ENCODE results near the gene CCT3. TPM values are rescaled to one million over a fixed set of nuclear protein-coding genes. Genes with fewer than 3 reads are reported as not detected.
"Not testable (repeated sequence)": the region's sequence is repeated elsewhere in the genome, so short reads cannot be mapped to it uniquely, and the experiment has no call there.

Gene CCT3
- total and polyA plus RNA-seq, 2 donors, result 114 to 296 TPM

GRCh38 chr1:156346035-156346434, 7.9 kb upstream of the CCT3 start:
- WGBS, result 93% methylated on average over 2 of the region's 2 CpGs
- H3K36me3 ChIP-seq (ENCODE audit: control insufficient read depth in 2 of 2, insufficient read depth in 2 of 2, low read length in 1 of 2); DNase-seq (ENCODE audit: low read depth in 6 of 9, low spot score in 9 of 9); H3K9me3 ChIP-seq (ENCODE audit: control insufficient read depth in 2 of 2, insufficient read depth in 1 of 2, low read length in 1 of 2); H3K4me1 ChIP-seq (ENCODE audit: control insufficient read depth in 2 of 2, insufficient read depth in 2 of 2, low read length in 2 of 2); H3K4me3 ChIP-seq (ENCODE audit: low read length in 2 of 2); H3K27ac ChIP-seq (ENCODE audit: low read depth in 1 of 2, low read length in 1 of 2): not testable (repeated sequence)
- H3K27me3 ChIP-seq (ENCODE audit: control insufficient read depth in 2 of 2, insufficient read depth in 1 of 2, low read length in 1 of 2), result peaks cover 2 to 24% of the 10 kb centered on the region in 2 donors

- Histone ChIP-seq H3K4me1 (ENCODE audit: control insufficient read depth in 2 of 2, insufficient read depth in 2 of 2, low read length in 2 of 2) (no peaks in the 10 kb centered on the region), H3K27ac (ENCODE audit: low read depth in 1 of 2, low read length in 1 of 2) (no peak overlapping the region), H3K9me3 (ENCODE audit: control insufficient read depth in 2 of 2, insufficient read depth in 1 of 2, low read length in 1 of 2) (no peaks in the 10 kb centered on the region), H3K36me3 (ENCODE audit: control insufficient read depth in 2 of 2, insufficient read depth in 2 of 2, low read length in 1 of 2) (no peaks in the 10 kb centered on the region), H3K27me3 (ENCODE audit: control insufficient read depth in 2 of 2, insufficient read depth in 1 of 2, low read length in 1 of 2) (peaks cover 2 to 20% of the 10 kb centered on the region in 2 donors), H3K4me3 (ENCODE audit: low read length in 2 of 2) (no peak overlapping the region)
- WGBS, result 74% methylated on average over 3 of the region's 3 CpGs
- DNase-seq (ENCODE audit: low read depth in 6 of 9, low spot score in 9 of 9), result no peak
Measured at GRCh38 chr1:156344409-156344808, 6.3 kb upstream of the CCT3 start.

DNA sequence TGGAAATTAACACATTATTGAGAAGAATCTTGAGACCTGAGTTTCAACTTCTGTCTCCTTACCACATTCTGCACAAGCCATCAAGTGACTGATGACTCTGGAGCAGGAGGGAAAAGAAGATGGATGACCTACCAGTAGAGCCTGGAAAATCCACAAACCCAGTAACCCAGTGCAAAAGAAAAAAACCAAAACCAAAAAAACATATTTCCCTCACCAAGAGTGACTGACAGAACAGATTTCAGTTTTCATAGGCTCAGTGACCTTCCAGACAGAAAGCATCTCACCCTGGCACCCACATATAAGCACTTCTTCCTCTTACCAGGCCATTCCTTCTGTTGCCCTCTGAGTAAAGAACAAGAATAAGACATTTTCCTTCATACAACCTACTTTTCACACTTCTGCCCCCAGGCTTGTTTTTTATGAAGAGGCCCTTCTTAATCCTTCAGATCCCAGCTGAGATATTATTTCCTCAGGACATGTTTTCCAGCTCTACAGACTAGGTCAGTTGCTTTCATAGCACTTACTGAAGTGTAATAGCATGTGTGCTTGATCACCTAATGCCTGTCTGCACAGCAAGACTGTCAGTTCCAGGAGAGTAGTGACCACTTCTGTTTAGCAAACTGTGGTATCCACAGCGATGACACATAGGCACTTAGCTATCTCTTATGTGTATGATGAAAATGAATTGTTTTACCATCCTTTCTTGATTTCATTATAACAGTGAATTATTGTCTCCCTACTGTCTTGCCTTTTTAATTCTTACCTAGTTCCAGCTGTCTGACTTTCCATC, 4.3 kb upstream of the CCT3 start:
- 98% methylated on average over 1 of the region's 1 CpG for whole genome bisulfite sequencing
- H3K27ac ChIP-seq (ENCODE audit: low read depth in 1 of 2, low read length in 1 of 2), result no peak overlapping the region
- H3K27me3 ChIP-seq (ENCODE audit: control insufficient read depth in 2 of 2, insufficient read depth in 1 of 2, low read length in 1 of 2), result peaks cover 2 to 12% of the 10 kb centered on the region in 2 donors
- DNase-seq (ENCODE audit: low read depth in 6 of 9, low spot score in 9 of 9), result no peak
- peaks cover 0 to under 1% of the 10 kb centered on the region in 2 donors for H3K4me1 ChIP-seq (ENCODE audit: control insufficient read depth in 2 of 2, insufficient read depth in 2 of 2, low read length in 2 of 2)
- H3K4me3 ChIP-seq (ENCODE audit: low read length in 2 of 2), result no peak overlapping the region
- no peaks in the 10 kb centered on the region for H3K9me3 ChIP-seq (ENCODE audit: control insufficient read depth in 2 of 2, insufficient read depth in 1 of 2, low read length in 1 of 2)
- no peaks in the 10 kb centered on the region for H3K36me3 ChIP-seq (ENCODE audit: control insufficient read depth in 2 of 2, insufficient read depth in 2 of 2, low read length in 1 of 2)

GRCh38 chr1:156337888-156338179, 258 bp downstream of the CCT3 start:
- under 1% methylated on average over 14 of the region's 14 CpGs for WGBS
- peaks cover 10 to 11% of the 10 kb centered on the region in 2 donors for H3K4me1 ChIP-seq (ENCODE audit: control insufficient read depth in 2 of 2, insufficient read depth in 2 of 2, low read length in 2 of 2)
- DNase-seq (ENCODE audit: low read depth in 6 of 9, low spot score in 9 of 9), result peak in 1 of 9 donors; percentile 34
- peaks cover 21 to 26% of the 10 kb centered on the region in 2 donors for H3K36me3 ChIP-seq (ENCODE audit: control insufficient read depth in 2 of 2, insufficient read depth in 2 of 2, low read length in 1 of 2)
- H3K27ac ChIP-seq (ENCODE audit: low read depth in 1 of 2, low read length in 1 of 2), result peak overlapping the region; percentile 59 to 83
- H3K9me3 ChIP-seq (ENCODE audit: control insufficient read depth in 2 of 2, insufficient read depth in 1 of 2, low read length in 1 of 2), result no peaks in the 10 kb centered on the region
- no peaks in the 10 kb centered on the region for H3K27me3 ChIP-seq (ENCODE audit: control insufficient read depth in 2 of 2, insufficient read depth in 1 of 2, low read length in 1 of 2)
- peak overlapping the region; percentile 72 to 81 for H3K4me3 ChIP-seq (ENCODE audit: low read length in 2 of 2)

- H3K4me1 ChIP-seq (ENCODE audit: control insufficient read depth in 2 of 2, insufficient read depth in 2 of 2, low read length in 2 of 2), result peaks cover 10 to 11% of the 10 kb centered on the region in 2 donors
- H3K36me3 ChIP-seq (ENCODE audit: control insufficient read depth in 2 of 2, insufficient read depth in 2 of 2, low read length in 1 of 2), result peaks cover 22 to 32% of the 10 kb centered on the region in 2 donors
- no peaks in the 10 kb centered on the region for H3K27me3 ChIP-seq (ENCODE audit: control insufficient read depth in 2 of 2, insufficient read depth in 1 of 2, low read length in 1 of 2)
- H3K27ac ChIP-seq (ENCODE audit: low read depth in 1 of 2, low read length in 1 of 2), result peak overlapping the region; percentile 59 to 83
- 42% methylated on average over 34 of the region's 34 CpGs for WGBS
- no peak for DNase-seq (ENCODE audit: low read depth in 6 of 9, low spot score in 9 of 9)
- H3K4me3 ChIP-seq (ENCODE audit: low read length in 2 of 2), result peak overlapping the region; percentile 72 to 81
- H3K9me3 ChIP-seq (ENCODE audit: control insufficient read depth in 2 of 2, insufficient read depth in 1 of 2, low read length in 1 of 2), result no peaks in the 10 kb centered on the region
Measured at GRCh38 chr1:156337052-156337887, 822 bp downstream of the CCT3 start.

DNA sequence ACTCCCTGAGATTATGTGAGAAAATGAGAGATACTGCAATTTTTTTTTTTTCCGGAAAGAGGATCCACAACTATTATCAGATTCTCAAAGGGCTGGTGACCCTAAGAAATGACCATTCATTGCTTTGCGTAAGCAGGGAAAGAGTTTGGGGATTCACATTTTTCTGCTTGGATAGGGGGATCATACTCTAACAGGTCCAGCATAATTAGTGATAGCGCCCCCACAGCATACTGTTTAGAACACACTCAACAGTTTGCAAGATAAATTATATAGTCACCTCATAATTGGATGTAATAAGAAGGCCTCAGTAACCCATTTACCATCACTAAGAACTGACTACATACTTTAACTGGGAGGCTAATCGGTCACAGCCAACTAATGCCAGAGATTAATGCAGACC, 1.9 kb downstream of the CCT3 start:
- Histone ChIP-seq H3K4me1 (ENCODE audit: control insufficient read depth in 2 of 2, insufficient read depth in 2 of 2, low read length in 2 of 2) (peaks cover 10 to 11% of the 10 kb centered on the region in 2 donors), H3K27ac (ENCODE audit: low read depth in 1 of 2, low read length in 1 of 2) (no peak overlapping the region), H3K36me3 (ENCODE audit: control insufficient read depth in 2 of 2, insufficient read depth in 2 of 2, low read length in 1 of 2) (peaks cover 28 to 41% of the 10 kb centered on the region in 2 donors), H3K27me3 (ENCODE audit: control insufficient read depth in 2 of 2, insufficient read depth in 1 of 2, low read length in 1 of 2) (no peaks in the 10 kb centered on the region), H3K9me3 (ENCODE audit: control insufficient read depth in 2 of 2, insufficient read depth in 1 of 2, low read length in 1 of 2) (no peaks in the 10 kb centered on the region), H3K4me3 (ENCODE audit: low read length in 2 of 2) (peak overlapping the region in 1 of 2 donors; percentile 7)
- 92% methylated on average over 4 of the region's 4 CpGs for WGBS
- DNase-seq (ENCODE audit: low read depth in 6 of 9, low spot score in 9 of 9), result no peak

GRCh38 chr1:156323179-156323578, 14.9 kb downstream of the CCT3 start:
- peaks cover 66 to 69% of the 10 kb centered on the region in 2 donors for H3K36me3 ChIP-seq (ENCODE audit: control insufficient read depth in 2 of 2, insufficient read depth in 2 of 2, low read length in 1 of 2)
- 98% methylated on average over 9 of the region's 9 CpGs for WGBS

GRCh38 chr1:156320560-156320959, 17.5 kb downstream of the CCT3 start:
- H3K4me1 ChIP-seq (ENCODE audit: control insufficient read depth in 2 of 2, insufficient read depth in 2 of 2, low read length in 2 of 2), result no peaks in the 10 kb centered on the region
- WGBS, result 96% methylated on average over 3 of the region's 3 CpGs
- H3K9me3 ChIP-seq (ENCODE audit: control insufficient read depth in 2 of 2, insufficient read depth in 1 of 2, low read length in 1 of 2), result no peaks in the 10 kb centered on the region
- DNase-seq (ENCODE audit: low read depth in 6 of 9, low spot score in 9 of 9), result no peak
- peaks cover 82 to 86% of the 10 kb centered on the region in 2 donors for H3K36me3 ChIP-seq (ENCODE audit: control insufficient read depth in 2 of 2, insufficient read depth in 2 of 2, low read length in 1 of 2)
- H3K4me3 ChIP-seq (ENCODE audit: low read length in 2 of 2), result no peak overlapping the region
- no peaks in the 10 kb centered on the region for H3K27me3 ChIP-seq (ENCODE audit: control insufficient read depth in 2 of 2, insufficient read depth in 1 of 2, low read length in 1 of 2)
- H3K27ac ChIP-seq (ENCODE audit: low read depth in 1 of 2, low read length in 1 of 2), result no peak overlapping the region

More at GRCh38 chr1:156323179-156323578, 14.9 kb downstream of the CCT3 start:
- H3K4me3 ChIP-seq (ENCODE audit: low read length in 2 of 2); H3K4me1 ChIP-seq (ENCODE audit: control insufficient read depth in 2 of 2, insufficient read depth in 2 of 2, low read length in 2 of 2); H3K27me3 ChIP-seq (ENCODE audit: control insufficient read depth in 2 of 2, insufficient read depth in 1 of 2, low read length in 1 of 2); DNase-seq (ENCODE audit: low read depth in 6 of 9, low spot score in 9 of 9); H3K9me3 ChIP-seq (ENCODE audit: control insufficient read depth in 2 of 2, insufficient read depth in 1 of 2, low read length in 1 of 2); H3K27ac ChIP-seq (ENCODE audit: low read depth in 1 of 2, low read length in 1 of 2): not testable (repeated sequence)

- DNase-seq (ENCODE audit: low read depth in 6 of 9, low spot score in 9 of 9), result peak in 2 of 9 donors; percentile 21 to 24
- Histone ChIP-seq H3K4me1 (ENCODE audit: control insufficient read depth in 2 of 2, insufficient read depth in 2 of 2, low read length in 2 of 2) (no peaks in the 10 kb centered on the region), H3K27me3 (ENCODE audit: control insufficient read depth in 2 of 2, insufficient read depth in 1 of 2, low read length in 1 of 2) (no peaks in the 10 kb centered on the region), H3K4me3 (ENCODE audit: low read length in 2 of 2) (no peak overlapping the region), H3K27ac (ENCODE audit: low read depth in 1 of 2, low read length in 1 of 2) (no peak overlapping the region), H3K9me3 (ENCODE audit: control insufficient read depth in 2 of 2, insufficient read depth in 1 of 2, low read length in 1 of 2) (no peaks in the 10 kb centered on the region), H3K36me3 (ENCODE audit: control insufficient read depth in 2 of 2, insufficient read depth in 2 of 2, low read length in 1 of 2) (peaks cover 79 to 84% of the 10 kb centered on the region in 2 donors)
- WGBS, result 96% methylated on average over 1 of the region's 1 CpG
Measured at GRCh38 chr1:156319664-156320063, 18.4 kb downstream of the CCT3 start.

Measured in thymus (tissue), 11 donors.